Right atrium auricular region (tissue), 2 donors: Measurements from ENCODE around the gene POLR2C. TPM values are rescaled to one million over a fixed set of nuclear protein-coding genes. Genes with fewer than 3 reads are reported as not detected.

Source experiments
- DNase-seq: peaks from one replicate; pipeline ENCODE4 v3.0.0-alpha.2; 2019; ENCODE audit warnings: low spot score
- H3K27ac ChIP-seq, 2 donors: fragments of 200-600 bp; sonication (generic); 1 replicate in 1 of 2; 2 replicates in 1 of 2; pipeline ENCODE4 v1.5.1; 2016 to 2019
- H3K27me3 ChIP-seq, 2 donors: fragments of 200-600 bp; sonication (generic); one replicate each; pipeline versions ENCODE4 v1.5.1 to v1.6.0; 2017 to 2019
- H3K36me3 ChIP-seq: fragments of 200-600 bp; sonication (generic); one replicate; pipeline ENCODE4 v1.5.1; 2016
- H3K4me1 ChIP-seq, 2 donors: fragments of 200-600 bp; sonication (generic); one replicate each; pipeline versions ENCODE4 v1.5.1 to v1.6.0; 2017 to 2019
- H3K4me3 ChIP-seq, 2 donors: fragments of 200-600 bp; sonication (generic); 1 replicate in 1 of 2; 2 replicates in 1 of 2; pipeline ENCODE4 v1.5.1; 2017 to 2019; ENCODE audit warnings: mild to moderate bottlenecking in 1 of 2, moderate library complexity in 1 of 2
- H3K9me3 ChIP-seq, 2 donors: fragments of 200-600 bp; sonication (generic); one replicate each; pipeline ENCODE4 v1.5.1; 2019
- total RNA-seq, 2 donors: library from RNA; depleted of rRNA; stranded (reverse); fragments of >200 nt; gene quantifications; one replicate each; pipeline ENCODE4 v1.1.0, GENCODE V29; 2016
- TF ChIP-seq, protein P1 (sequence below), 2 donors: fragments of 200-600 bp; sonication (generic); IDR thresholded peaks; one replicate each; pipeline ENCODE4 v1.5.1; 2019; ENCODE audit warnings: antibody characterized with exemption in 2 of 2

Gene POLR2C
- total RNA-seq, 2 donors from 2014 or later: 76.8 to 86.3 TPM

DNA sequence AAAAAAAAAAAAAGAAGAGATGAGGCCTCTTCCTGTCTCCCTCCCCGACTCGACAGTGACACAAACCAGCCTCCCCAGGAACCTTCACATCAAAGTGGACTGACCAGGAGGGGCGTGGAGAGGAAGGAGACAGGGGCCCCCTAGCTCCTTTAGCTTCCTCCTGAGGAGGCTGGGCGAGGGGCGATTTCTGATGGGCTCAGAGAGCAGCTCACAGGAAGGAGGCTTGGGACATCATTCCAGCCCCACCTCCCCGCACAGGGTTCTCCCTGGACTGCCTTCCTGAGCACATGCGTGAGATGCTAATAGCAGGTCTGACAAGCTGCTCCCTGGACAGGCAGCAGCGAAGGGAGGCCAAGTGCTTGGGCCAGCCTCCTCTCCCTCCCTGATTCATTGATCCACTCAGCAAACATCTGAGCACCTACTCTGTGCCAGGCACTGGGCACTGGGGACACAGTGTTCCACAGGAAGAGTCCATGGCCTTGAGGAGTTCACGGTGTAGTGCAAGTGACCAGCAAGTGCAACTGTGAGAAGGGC, 38.2 kb downstream of the POLR2C start:
- Histone ChIP-seq H3K9me3 (no peaks in the 10 kb centered on the region), H3K4me3 (no peak overlapping the region), H3K27me3 (no peaks in the 10 kb centered on the region), H3K36me3 (no peaks in the 10 kb centered on the region), H3K4me1 (no peaks in the 10 kb centered on the region), H3K27ac (no peak overlapping the region)
- no peak for DNase-seq
- TF ChIP-seq, protein P1, sequence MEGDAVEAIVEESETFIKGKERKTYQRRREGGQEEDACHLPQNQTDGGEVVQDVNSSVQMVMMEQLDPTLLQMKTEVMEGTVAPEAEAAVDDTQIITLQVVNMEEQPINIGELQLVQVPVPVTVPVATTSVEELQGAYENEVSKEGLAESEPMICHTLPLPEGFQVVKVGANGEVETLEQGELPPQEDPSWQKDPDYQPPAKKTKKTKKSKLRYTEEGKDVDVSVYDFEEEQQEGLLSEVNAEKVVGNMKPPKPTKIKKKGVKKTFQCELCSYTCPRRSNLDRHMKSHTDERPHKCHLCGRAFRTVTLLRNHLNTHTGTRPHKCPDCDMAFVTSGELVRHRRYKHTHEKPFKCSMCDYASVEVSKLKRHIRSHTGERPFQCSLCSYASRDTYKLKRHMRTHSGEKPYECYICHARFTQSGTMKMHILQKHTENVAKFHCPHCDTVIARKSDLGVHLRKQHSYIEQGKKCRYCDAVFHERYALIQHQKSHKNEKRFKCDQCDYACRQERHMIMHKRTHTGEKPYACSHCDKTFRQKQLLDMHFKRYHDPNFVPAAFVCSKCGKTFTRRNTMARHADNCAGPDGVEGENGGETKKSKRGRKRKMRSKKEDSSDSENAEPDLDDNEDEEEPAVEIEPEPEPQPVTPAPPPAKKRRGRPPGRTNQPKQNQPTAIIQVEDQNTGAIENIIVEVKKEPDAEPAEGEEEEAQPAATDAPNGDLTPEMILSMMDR (IDR thresholded peaks at IDR 0.05): no peak

DNA sequence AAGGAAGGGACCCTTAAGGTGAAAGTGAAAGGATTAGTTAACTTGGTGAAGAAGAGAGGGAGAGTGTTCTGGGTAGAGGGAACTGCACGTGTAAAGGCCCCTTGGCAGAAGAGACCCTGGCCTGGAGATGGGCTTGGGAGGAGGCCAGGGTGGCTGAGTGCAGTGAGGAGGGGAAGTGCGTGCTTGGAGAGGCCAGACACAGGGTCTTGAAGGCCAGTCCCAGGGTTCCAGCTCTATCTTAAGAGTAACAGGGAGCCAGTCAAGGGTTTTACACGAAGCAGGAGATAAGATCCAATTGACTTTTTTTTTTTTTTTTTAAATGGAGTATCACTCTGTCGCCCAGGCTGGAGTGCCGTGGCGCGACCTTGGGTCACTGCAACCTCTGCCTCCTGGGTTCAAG, 39.0 kb downstream of the POLR2C start:
- no peak for DNase-seq
- TF ChIP-seq, protein P1 (IDR thresholded peaks at IDR 0.05): no peak
- no peaks in the 10 kb centered on the region for H3K36me3 ChIP-seq
- no peaks in the 10 kb centered on the region for H3K9me3 ChIP-seq
- no peaks in the 10 kb centered on the region for H3K27me3 ChIP-seq
- no peak overlapping the region for H3K27ac ChIP-seq
- no peak overlapping the region for H3K4me3 ChIP-seq
- H3K4me1 ChIP-seq: no peaks in the 10 kb centered on the region

DNA sequence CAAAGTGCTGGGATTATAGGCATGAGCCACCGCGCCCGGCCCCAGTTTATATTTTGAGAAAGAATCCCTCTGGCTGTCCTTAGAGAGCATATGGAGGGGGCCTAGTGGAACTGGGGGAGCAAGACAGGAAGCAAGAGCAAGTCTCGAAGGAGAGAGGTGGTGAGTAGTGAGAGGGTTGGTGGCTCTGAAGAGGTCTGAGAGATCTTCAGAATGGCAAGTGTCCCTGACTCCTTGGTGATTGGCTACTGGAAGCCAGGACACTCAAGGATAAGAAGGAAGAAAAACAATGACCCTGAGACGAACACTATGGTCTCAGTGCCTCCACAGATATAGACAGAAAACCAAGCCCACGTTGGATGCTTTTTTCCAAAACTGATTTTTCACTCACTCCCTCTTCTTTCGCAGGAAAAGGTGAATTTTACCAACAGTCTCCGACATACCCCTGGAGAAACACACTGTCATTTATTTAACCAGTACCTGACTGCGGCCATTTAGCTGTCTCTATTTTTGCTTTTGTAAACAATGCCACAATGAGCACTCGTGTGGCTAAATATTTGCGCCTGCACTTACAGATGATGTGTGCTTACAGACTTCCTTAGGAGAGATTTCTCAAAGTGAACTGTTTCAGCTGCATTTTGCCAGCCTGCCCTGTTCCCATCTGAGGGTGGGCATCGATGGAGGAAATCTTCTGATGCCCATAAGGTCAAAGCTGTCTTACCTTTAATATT, 39.7 kb downstream of the POLR2C start:
- DNase-seq: no peak
- no peak overlapping the region for H3K27ac ChIP-seq
- H3K4me1 ChIP-seq: no peaks in the 10 kb centered on the region
- H3K27me3 ChIP-seq: no peaks in the 10 kb centered on the region
- H3K4me3 ChIP-seq: no peak overlapping the region
- no peaks in the 10 kb centered on the region for H3K36me3 ChIP-seq
- H3K9me3 ChIP-seq: no peaks in the 10 kb centered on the region
- TF ChIP-seq, protein P1 (IDR thresholded peaks at IDR 0.05): no peak

- H3K4me1 ChIP-seq: no peaks in the 10 kb centered on the region
- TF ChIP-seq, protein P1 (IDR thresholded peaks at IDR 0.05): no peak
- no peak for DNase-seq
Observed at GRCh38 chr16:57503366-57503765, 40.9 kb downstream of the POLR2C start.

DNA sequence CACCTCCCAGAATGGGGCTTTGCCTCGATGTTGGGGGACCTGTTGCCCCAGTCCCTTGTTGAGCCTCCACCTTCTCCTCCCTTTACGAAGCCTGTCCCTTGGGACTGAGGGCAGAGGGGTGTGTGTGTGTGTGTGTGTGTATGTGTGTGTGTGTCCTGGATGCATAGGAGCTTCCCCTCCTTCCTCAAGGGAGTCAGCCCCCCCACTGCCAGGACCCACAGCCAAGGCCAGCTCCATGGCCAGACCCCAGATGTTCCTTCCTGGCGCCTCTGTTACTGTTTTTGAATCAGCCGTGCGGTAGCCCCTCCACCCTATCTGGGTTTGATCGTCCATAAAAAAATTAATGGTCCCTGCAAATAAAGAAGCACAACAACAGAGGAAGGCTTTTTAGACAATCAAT, 41.5 kb downstream of the POLR2C start:
- no peaks in the 10 kb centered on the region for H3K4me1 ChIP-seq
- TF ChIP-seq, protein P1 (IDR thresholded peaks at IDR 0.05): no peak
- no peaks in the 10 kb centered on the region for H3K9me3 ChIP-seq
- no peak overlapping the region for H3K27ac ChIP-seq
- no peak overlapping the region for H3K4me3 ChIP-seq
- H3K36me3 ChIP-seq: no peaks in the 10 kb centered on the region
- H3K27me3 ChIP-seq: no peaks in the 10 kb centered on the region
- DNase-seq: no peak

More at GRCh38 chr16:57503366-57503765, 40.9 kb downstream of the POLR2C start:
- Histone ChIP-seq H3K27ac (no peak overlapping the region), H3K27me3 (no peaks in the 10 kb centered on the region), H3K36me3 (no peaks in the 10 kb centered on the region), H3K9me3 (no peaks in the 10 kb centered on the region), H3K4me3 (no peak overlapping the region)
